Fibroblast of lung (primary cell): ENCODE data around the gene LRRC18. TPM values are rescaled to one million over a fixed set of nuclear protein-coding genes. Genes with fewer than 3 reads are reported as not detected.

Experiments
- DNase-seq, 2 donors: peaks; one replicate each; pipeline versions ENCODE4 v3.0.0 to v3.0.0-alpha.2; 2010; ENCODE audit warnings: low read depth in 2 of 2
- H2AFZ ChIP-seq: 2 replicates; pipeline ENCODE4 v1.5.1; 2012; ENCODE audit warnings: low read length, control low read depth, inconsistent platforms
- H3K27ac ChIP-seq: 2 replicates; pipeline ENCODE4 v1.5.1; 2011; ENCODE audit warnings: low read length, control low read depth; ENCODE audit not compliant: insufficient read depth
- H3K27me3 ChIP-seq: 2 replicates; pipeline ENCODE4 v1.5.1; 2011; ENCODE audit warnings: mild to moderate bottlenecking, low read length; ENCODE audit not compliant: control insufficient read depth, insufficient read depth
- H3K36me3 ChIP-seq: 2 replicates; pipeline ENCODE4 v1.5.1; 2011; ENCODE audit warnings: low read length; ENCODE audit not compliant: control insufficient read depth, insufficient read depth
- H3K4me1 ChIP-seq: 2 replicates; pipeline ENCODE4 v1.5.1; 2011; ENCODE audit warnings: low read length; ENCODE audit not compliant: control insufficient read depth, insufficient read depth; ENCODE audit errors: extremely low read depth
- H3K4me2 ChIP-seq: 2 replicates; pipeline ENCODE4 v1.5.1; 2011; ENCODE audit warnings: low read length, control low read depth; ENCODE audit not compliant: insufficient read depth; ENCODE audit errors: extremely low read depth
- H3K4me3 ChIP-seq, 4 experiments: fragments of 200-600 bp in 1 of 4; sonication (generic) in 1 of 4; replicated peaks in 1 of 4; 2 replicates each; pipeline ENCODE4 v1.5.1; 2011 to 2016; ENCODE audit warnings: low read length in 4 of 4, low read depth in 3 of 4, mild to moderate bottlenecking in 3 of 4, control low read depth in 2 of 4, inconsistent platforms in 1 of 4, mixed read lengths in 1 of 4; ENCODE audit not compliant: insufficient read depth in 1 of 4; ENCODE audit errors: control extremely low read depth in 1 of 4
- H3K79me2 ChIP-seq: 2 replicates; pipeline ENCODE4 v1.5.1; 2012; ENCODE audit warnings: mild to moderate bottlenecking, low read length, inconsistent platforms; ENCODE audit not compliant: control insufficient read depth, insufficient read depth
- H3K9ac ChIP-seq: 2 replicates; pipeline ENCODE4 v1.5.1; 2011; ENCODE audit warnings: mild to moderate bottlenecking, low read length, control low read depth; ENCODE audit not compliant: insufficient read depth
- H3K9me3 ChIP-seq: 2 replicates; pipeline ENCODE4 v1.5.1; 2012; ENCODE audit warnings: low read depth, low read length; ENCODE audit not compliant: control insufficient read depth, insufficient read depth
- H4K20me1 ChIP-seq: 2 replicates; pipeline ENCODE4 v1.5.1; 2011; ENCODE audit warnings: low read length; ENCODE audit not compliant: control insufficient read depth, insufficient read depth; ENCODE audit errors: extremely low read depth
- EZH2 ChIP-seq: IDR thresholded peaks from 2 replicates; pipeline ENCODE4 v1.5.1; 2012; ENCODE audit warnings: low read length, control low read depth, mild to moderate bottlenecking; ENCODE audit errors: missing control alignments
- polyA plus RNA-seq, 2 donors: library from polyadenylated mRNA; depleted of rRNA in 1 of 2; stranded (reverse) in 1 of 2; unstranded in 1 of 2; fragments of >200 nt; gene quantifications; 2 replicates each; pipeline ENCODE4 v1.2.1, GENCODE V29; 2011 to 2012; ENCODE audit warnings: missing spikeins in 1 of 2
- total RNA-seq: library from RNA; depleted of rRNA; stranded (reverse); fragments of >200 nt; gene quantifications from 2 replicates; pipeline ENCODE4 v1.2.1, GENCODE V29; 2014
- TF ChIP-seq, protein P1 (sequence below), 2 donors: IDR thresholded peaks in 1 of 2; conservative IDR thresholded peaks in 1 of 2; 1 replicate in 1 of 2; 2 replicates in 1 of 2; pipeline ENCODE4 v1.5.1; 2011 to 2012; ENCODE audit warnings: low read length in 2 of 2, control low read depth in 1 of 2, inconsistent platforms in 1 of 2, low read depth in 1 of 2, mild to moderate bottlenecking in 1 of 2

Gene LRRC18
- total and polyA plus RNA-seq, 2 donors (not counting 1 experiment from before 2014, with no cell fraction given), result 0.66 TPM; not detected in 1

DNA sequence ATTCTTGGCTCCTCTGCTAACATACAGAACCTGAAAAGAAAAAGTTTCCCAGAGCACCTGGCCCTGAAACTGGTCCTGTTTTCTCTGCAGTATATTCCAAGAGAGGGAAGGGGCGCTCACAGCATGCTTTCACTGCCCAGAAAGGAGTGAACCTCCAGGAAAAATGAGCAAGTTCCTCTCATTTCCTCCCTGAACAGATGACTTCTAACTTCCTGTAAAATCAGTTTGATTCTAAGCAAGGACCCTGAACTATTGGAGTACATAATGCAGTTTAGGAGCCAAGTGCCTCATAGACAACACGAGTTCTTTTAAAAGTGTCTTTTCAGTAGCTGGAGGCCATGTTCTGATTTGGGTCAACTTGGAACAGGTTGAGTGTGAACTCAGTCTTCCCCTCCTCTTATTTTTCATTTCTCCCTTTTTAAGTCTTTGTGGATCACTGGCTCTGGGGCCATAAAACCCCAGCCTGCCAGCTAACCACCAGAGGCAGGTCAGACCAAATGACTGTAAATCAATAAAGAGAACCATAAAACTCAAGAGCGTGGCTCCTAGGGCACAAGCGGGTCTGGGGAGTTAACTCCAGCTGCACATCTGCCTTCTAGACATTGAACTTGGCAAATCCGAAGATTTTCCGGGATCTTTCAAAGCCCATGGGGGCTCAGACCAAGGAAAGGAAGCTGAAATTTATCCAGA is 5.9 kb upstream of the LRRC18 start:
- no peak overlapping the region for H3K4me3 ChIP-seq
- no peak overlapping the region for H3K27ac ChIP-seq
- H3K9ac ChIP-seq, result no peak overlapping the region
- H3K9me3 ChIP-seq, result no peaks in the 10 kb centered on the region
- no peaks in the 10 kb centered on the region for H3K79me2 ChIP-seq
- DNase-seq, result no peak
- TF ChIP-seq, protein P1, sequence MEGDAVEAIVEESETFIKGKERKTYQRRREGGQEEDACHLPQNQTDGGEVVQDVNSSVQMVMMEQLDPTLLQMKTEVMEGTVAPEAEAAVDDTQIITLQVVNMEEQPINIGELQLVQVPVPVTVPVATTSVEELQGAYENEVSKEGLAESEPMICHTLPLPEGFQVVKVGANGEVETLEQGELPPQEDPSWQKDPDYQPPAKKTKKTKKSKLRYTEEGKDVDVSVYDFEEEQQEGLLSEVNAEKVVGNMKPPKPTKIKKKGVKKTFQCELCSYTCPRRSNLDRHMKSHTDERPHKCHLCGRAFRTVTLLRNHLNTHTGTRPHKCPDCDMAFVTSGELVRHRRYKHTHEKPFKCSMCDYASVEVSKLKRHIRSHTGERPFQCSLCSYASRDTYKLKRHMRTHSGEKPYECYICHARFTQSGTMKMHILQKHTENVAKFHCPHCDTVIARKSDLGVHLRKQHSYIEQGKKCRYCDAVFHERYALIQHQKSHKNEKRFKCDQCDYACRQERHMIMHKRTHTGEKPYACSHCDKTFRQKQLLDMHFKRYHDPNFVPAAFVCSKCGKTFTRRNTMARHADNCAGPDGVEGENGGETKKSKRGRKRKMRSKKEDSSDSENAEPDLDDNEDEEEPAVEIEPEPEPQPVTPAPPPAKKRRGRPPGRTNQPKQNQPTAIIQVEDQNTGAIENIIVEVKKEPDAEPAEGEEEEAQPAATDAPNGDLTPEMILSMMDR (conservative IDR thresholded peaks at IDR 0.05 in 1 of 2, IDR thresholded peaks at IDR 0.05 in 1 of 2; ENCODE audit: low read depth in 1 of 2, low read length in 2 of 2), result no peak
- no peak for TF ChIP-seq EZH2
- H4K20me1 ChIP-seq, result no peaks in the 10 kb centered on the region
- H3K4me2 ChIP-seq, result no peak overlapping the region
- H3K4me1 ChIP-seq, result no peaks in the 10 kb centered on the region
- H3K36me3 ChIP-seq, result no peaks in the 10 kb centered on the region
- no peaks in the 10 kb centered on the region for H3K27me3 ChIP-seq
- no peak overlapping the region for H2AFZ ChIP-seq

DNA sequence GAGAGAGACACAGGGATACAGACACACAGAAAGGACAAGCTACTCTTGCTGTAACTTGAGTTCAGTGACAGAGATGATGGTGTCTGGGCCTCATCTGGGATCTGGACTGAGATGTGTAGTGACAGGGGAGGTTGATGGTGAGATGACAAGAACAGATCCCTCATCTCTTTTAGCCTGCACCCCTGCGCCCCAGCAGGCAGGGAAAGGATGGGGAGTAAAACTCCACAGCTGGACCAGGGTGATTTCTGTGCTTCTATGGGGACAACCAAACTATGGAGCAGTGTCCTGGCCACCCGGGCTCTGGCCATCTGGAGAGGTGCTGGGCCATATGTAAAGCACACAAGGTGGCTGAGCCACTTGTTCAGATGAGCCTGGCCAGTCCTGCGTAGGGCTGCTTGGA is 4.5 kb upstream of the LRRC18 start:
- no peaks in the 10 kb centered on the region for H4K20me1 ChIP-seq
- no peak overlapping the region for H3K27ac ChIP-seq
- TF ChIP-seq, protein P1 (conservative IDR thresholded peaks at IDR 0.05 in 1 of 2, IDR thresholded peaks at IDR 0.05 in 1 of 2; ENCODE audit: low read depth in 1 of 2, low read length in 2 of 2), result no peak
- no peak for TF ChIP-seq EZH2
- H3K4me2 ChIP-seq, result no peak overlapping the region
- H3K4me1 ChIP-seq, result no peaks in the 10 kb centered on the region
- H3K9me3 ChIP-seq, result no peaks in the 10 kb centered on the region
- H3K9ac ChIP-seq, result no peak overlapping the region
- no peaks in the 10 kb centered on the region for H3K36me3 ChIP-seq
- no peak overlapping the region for H2AFZ ChIP-seq
- H3K27me3 ChIP-seq, result no peaks in the 10 kb centered on the region
- no peak for DNase-seq
- H3K4me3 ChIP-seq, result no peak overlapping the region
- no peaks in the 10 kb centered on the region for H3K79me2 ChIP-seq

DNA sequence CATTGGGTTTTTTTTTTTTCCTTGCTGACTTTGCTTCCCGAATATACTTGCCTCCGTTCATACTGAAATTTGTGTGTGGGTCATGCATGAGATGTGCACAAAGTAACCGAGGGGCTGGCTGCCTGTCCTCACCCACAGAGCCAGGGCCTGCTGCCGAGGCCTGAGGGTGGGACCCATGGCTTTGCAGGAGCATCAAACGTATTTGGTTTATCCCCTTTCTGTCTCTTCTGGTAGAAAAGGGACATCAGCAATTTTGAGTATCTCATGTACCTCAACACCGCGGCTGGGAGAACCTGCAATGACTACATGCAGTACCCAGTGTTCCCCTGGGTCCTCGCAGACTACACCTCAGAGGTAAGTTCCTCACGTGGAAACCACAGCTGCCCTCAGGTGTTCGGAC is 3.5 kb upstream of the LRRC18 start:
- H3K9me3 ChIP-seq, result no peaks in the 10 kb centered on the region
- TF ChIP-seq, protein P1 (conservative IDR thresholded peaks at IDR 0.05 in 1 of 2, IDR thresholded peaks at IDR 0.05 in 1 of 2; ENCODE audit: low read depth in 1 of 2, low read length in 2 of 2), result no peak
- no peak for TF ChIP-seq EZH2

More for the DNA sequence above, 3.5 kb upstream of the LRRC18 start:
- no peaks in the 10 kb centered on the region for H3K27me3 ChIP-seq
- no peak overlapping the region for H3K4me3 ChIP-seq
- no peak overlapping the region for H3K9ac ChIP-seq
- no peak overlapping the region for H3K4me2 ChIP-seq
- no peaks in the 10 kb centered on the region for H3K4me1 ChIP-seq
- no peak for DNase-seq
- no peaks in the 10 kb centered on the region for H3K79me2 ChIP-seq
- no peak overlapping the region for H2AFZ ChIP-seq
- no peaks in the 10 kb centered on the region for H4K20me1 ChIP-seq
- H3K27ac ChIP-seq, result no peak overlapping the region
- no peaks in the 10 kb centered on the region for H3K36me3 ChIP-seq
